Left colon (tissue), 2 donors: ENCODE measurements around the gene TP53. TPM values are rescaled to one million over a fixed set of nuclear protein-coding genes. Genes with fewer than 3 reads are reported as not detected.

Source experiments
- ATAC-seq: fragments of 200-7000 bp; cut with Tn5 transposase; one replicate; pipeline ENCODE4 v1.9.1; 2020; ENCODE audit warnings: mild to moderate bottlenecking, moderate library complexity
- DNase-seq, 2 donors: peaks; one replicate each; pipeline ENCODE4 v3.0.0-alpha.2; 2020
- intact Hi-C, 2 donors: fragments of 100-400 bp; cut with DNase I in 1 of 2; cut with micrococcal nuclease in 1 of 2; formaldehyde crosslinking; loops; one replicate each; pipeline versions ENCODE4 v1.11.2 to v1.14.0; 2022; cut with DNase I, micrococcal nuclease
- total RNA-seq, 2 donors: library from RNA; stranded (reverse); fragmentation: NEBNext Ultra II Directional; extraction: Animal tissue kit (Norgen Biotek cat#: 25700); gene quantifications; one replicate each; pipeline ENCODE4 v1.2.1, GENCODE V29; 2021
- donor health status: DM: no; HTN: no; CAD: no.
- donor health status: DM: yes; HTN: yes; CAD: no.

The TP53 gene
- total RNA-seq, 2 donors from 2014 or later: 47.3 to 60.0 TPM

- DNase-seq (peak; percentile 94 to 95), ATAC-seq (peak; percentile 75)
- intact Hi-C loops: loop anchor here in 1 of 2 donors (10.0 kb wide), 1 partner anchor 51 kb away; the partner anchor contains the start of gene SHBG
Measured at GRCh38 chr17:7685533-7686221, 1.6 kb downstream of the TP53 start.

DNA sequence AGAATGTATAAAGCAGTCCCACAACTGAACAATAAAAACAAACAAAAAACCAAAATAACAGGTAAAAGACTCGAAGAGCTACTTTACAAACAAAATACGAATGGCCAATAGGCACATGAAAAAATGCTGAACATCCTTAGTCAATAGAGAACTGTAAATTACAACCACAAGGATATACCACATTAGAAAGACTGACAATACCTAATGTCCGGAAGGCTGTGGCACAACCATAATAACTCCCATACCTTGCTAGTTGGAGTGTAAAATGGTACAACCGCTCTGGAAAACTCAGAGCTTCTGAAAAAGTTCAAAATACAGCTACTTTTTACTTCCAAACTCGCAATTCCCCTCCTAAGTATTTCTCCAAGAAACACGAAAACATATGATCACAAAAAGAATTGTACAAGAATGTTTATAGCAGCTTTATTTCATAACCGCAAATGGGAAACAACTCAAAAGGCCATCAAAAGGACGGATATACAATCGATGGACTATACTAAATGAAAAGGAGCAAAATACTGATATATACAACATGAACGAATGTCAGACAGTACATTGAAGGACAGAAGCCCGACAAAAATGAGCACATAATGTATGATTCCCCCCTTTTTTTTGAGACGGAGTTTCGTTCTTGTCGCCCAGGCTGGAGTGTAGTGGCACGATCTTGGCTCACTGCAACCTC, 2.3 kb downstream of the TP53 start:
- intact Hi-C loops: loop anchor here in 1 of 2 donors (10.0 kb wide), 1 partner anchor 50 kb away; the partner anchor contains the start of gene SHBG
- ATAC-seq (no peak), DNase-seq (no peak)

GRCh38 chr17:7677388-7678067, 9.8 kb downstream of the TP53 start:
- DNase-seq: no peak
- ATAC-seq: no peak
- intact Hi-C loops: no loop called here

- ATAC-seq: no peak
- DNase-seq: no peak
- intact Hi-C loops: no loop called here
Measured at GRCh38 chr17:7676533-7676932, 10.8 kb downstream of the TP53 start.

GRCh38 chr17:7674934-7675333, 12.4 kb downstream of the TP53 start:
- ATAC-seq (no peak), DNase-seq (no peak)
- intact Hi-C loops: no loop called here

- ATAC-seq (peak; percentile 21), DNase-seq (peak in 1 of 2 donors; percentile 32)
- intact Hi-C loops: no loop called here
Measured at GRCh38 chr17:7673239-7673638, 14.1 kb downstream of the TP53 start.

- ATAC-seq (no peak), DNase-seq (no peak)
- intact Hi-C loops: no loop called here
Measured at GRCh38 chr17:7668482-7668881, 18.8 kb downstream of the TP53 start.

GRCh38 chr17:7667656-7668406, 19.5 kb downstream of the TP53 start:
- no peak for DNase-seq
- ATAC-seq: no peak
- intact Hi-C loops: no loop called here

- ATAC-seq (no peak), DNase-seq (peak; percentile 16 to 31)
- intact Hi-C loops: no loop called here
Measured at GRCh38 chr17:7656958-7657609, 30.2 kb downstream of the TP53 start.

- intact Hi-C loops: no loop called here
- DNase-seq: no peak
- ATAC-seq: no peak
Measured at GRCh38 chr17:7655541-7655840, 31.8 kb downstream of the TP53 start.

- DNase-seq: no peak
- intact Hi-C loops: no loop called here
Measured at GRCh38 chr17:7654832-7655540, 32.3 kb downstream of the TP53 start.

DNA sequence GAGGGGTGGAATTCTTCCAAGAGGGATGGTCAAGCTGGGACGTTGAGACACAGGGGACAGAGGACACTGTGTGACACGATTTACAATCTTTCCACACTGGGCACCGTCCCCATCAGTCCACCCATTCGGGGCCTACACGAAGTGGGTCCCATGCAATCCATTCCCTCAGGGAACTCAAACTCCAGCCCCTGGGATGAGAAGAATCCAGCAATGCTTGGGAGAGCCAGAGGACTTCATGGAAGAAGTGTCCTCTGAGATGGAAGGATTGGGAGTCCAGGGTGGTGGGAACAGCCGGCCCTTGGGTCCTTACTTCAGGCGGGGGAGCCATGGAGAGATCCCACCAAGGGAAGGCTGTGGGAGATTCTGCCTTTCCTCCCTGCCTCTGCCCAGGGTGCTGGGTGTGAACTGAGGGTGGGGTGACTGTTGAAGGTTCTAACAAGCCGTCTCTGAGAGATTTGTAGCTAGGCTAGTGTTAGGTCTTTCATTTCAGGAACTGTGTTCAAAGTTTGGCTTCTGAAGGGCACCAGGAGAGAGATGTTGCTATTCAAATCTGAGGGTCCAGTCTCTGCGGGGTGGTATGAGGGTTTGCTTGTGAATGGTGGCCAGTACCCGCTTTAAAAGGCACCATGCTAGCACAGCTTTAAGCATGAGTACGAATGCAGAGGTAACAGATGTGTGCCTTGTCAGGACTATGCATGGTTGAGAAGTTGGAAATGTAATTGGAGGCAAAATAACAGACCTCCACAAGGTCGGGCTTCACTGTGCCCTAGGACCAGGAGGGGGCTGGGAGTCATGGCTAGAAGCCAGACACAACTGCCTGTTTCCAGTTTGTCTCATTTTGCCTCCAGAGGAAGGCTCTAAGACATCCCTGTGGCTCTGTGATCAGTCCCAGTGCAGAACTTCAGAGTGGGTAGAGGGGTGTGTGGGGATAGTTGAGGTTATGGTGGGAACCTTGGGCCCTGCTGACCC, 34.6 kb downstream of the TP53 start:
- no peak for DNase-seq
- ATAC-seq: no peak
- intact Hi-C loops: no loop called here

More at GRCh38 chr17:7654832-7655540, 32.3 kb downstream of the TP53 start:
- no peak for ATAC-seq

DNA sequence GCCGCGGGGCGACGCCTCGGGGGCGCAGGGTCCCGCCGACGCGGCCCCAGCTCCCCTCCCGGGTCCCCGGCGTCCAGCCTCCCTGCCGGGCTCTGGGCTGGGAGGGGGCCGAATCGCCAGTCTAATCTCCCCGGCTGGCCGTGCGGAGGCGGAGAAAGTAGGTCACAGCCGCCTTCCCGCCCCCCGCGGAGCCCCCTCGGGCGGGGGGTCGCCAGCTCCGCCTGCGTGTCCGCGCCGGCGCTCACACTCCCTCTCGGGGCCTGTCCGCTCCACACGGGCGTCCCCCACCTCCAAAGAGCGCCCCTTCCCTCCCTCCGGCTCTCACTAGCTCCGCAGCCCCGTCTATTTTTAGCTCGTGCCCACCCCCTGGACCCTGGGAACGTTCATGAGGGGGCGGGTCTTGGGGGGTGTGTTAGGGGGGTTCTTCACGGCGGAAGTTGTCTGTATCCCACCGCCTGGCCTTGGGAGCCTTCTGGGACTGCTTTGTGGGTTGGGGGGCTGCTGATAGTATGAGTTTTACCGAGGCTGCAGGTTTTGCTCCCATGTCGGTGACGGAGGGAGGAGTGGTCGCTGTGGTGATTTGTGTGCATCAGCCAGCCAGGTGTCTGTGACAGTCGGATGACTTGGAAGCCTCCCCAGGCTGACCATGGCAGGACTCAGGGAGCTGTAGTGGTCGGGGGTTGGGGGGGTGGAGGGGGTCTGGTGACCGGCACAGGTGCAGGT, 35.5 kb downstream of the TP53 start:
- intact Hi-C loops: no loop called here
- ATAC-seq (no peak), DNase-seq (no peak)

GRCh38 chr17:7651097-7651664, 36.1 kb downstream of the TP53 start:
- intact Hi-C loops: no loop called here
- ATAC-seq: no peak
- no peak for DNase-seq

DNA sequence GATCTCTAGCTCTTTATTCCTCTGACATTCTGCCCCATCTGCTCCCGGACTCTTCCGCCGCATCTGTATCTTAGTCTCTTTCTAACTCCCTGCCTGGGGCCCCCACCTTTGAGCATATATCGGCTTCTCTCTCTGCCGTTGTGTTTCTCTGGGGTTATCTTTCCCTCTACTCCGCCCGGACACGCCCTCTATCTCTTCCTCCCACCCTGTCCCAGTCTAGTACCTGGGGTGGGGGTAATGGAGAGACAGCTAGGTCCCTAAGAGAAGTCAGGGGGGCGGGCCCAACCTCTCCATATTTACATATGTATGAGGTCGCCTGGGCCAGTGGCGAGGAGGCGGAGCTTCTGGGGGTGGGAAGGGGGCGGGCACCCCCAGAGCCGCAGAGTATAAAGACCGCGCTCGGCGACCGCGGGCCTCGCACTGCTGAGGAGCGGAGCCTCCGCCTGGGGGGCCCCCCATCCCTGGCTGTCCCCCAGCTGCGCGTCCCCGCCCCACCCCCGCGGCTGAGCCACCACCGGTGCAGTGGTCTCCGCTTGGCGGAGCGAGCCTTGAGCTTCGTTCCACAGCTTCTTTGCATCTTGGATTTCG, 36.7 kb downstream of the TP53 start, which contains the start of gene ATP1B2:
ATP1B2 (plus strand) TSS at position 418 of the 588 bp plus-strand sequence. CDS start 593 bp downstream, outside the sequence.
- ATAC-seq: peak; percentile 91
- intact Hi-C loops: no loop called here
- DNase-seq: peak; percentile 65 to 76

GRCh38 chr17:7647018-7647417, 40.3 kb downstream of the TP53 start:
- DNase-seq (no peak), ATAC-seq (no peak)
- intact Hi-C loops: no loop called here
